Activated T-helper 2 cell treated with anti-CD3 and anti-CD28 coated beads, Interferon-gamma antibody, Interleukin-2, Interleukin-4, amounts not matched to agents 10 μg/mL and 5 μg/mL and 100 μg/mL, durations not matched to agents 14 hours and 24 hours and 36 hours (primary cell): Measurements from ENCODE around the gene SLC51A. TPM values are rescaled to one million over a fixed set of nuclear protein-coding genes. Genes with fewer than 3 reads are reported as not detected.
"Not testable (repeated sequence)": the region's sequence is repeated elsewhere in the genome, so short reads cannot be mapped to it uniquely, and the experiment has no call there.

ENCODE experiments used
- DNase-seq: peaks from one replicate; pipeline ENCODE4 v3.0.0; 2021; ENCODE audit warnings: low spot score
- H3K27ac Mint-ChIP-seq: one replicate; pipeline ENCODE4 v1.8.0; 2021; ENCODE audit warnings: mixed read lengths
- H3K27me3 Mint-ChIP-seq: one replicate; pipeline ENCODE4 v1.8.0; 2021; ENCODE audit warnings: low read depth, mixed read lengths
- H3K36me3 Mint-ChIP-seq: one replicate; pipeline ENCODE4 v1.8.0; 2021; ENCODE audit warnings: low read depth, mixed read lengths
- H3K4me1 Mint-ChIP-seq: one replicate; pipeline ENCODE4 v1.8.0; 2021; ENCODE audit warnings: low read depth, mixed read lengths
- H3K4me3 Mint-ChIP-seq: one replicate; pipeline ENCODE4 v1.8.0; 2021; ENCODE audit warnings: low read depth, mild to moderate bottlenecking, moderate library complexity, mixed read lengths
- H3K9me3 Mint-ChIP-seq: one replicate; pipeline ENCODE4 v1.8.0; 2021; ENCODE audit warnings: mixed read lengths
- intact Hi-C: fragments of 100-400 bp; cut with micrococcal nuclease; formaldehyde crosslinking; loops from one replicate; pipeline ENCODE4 v1.15.1; 2023
- total RNA-seq: library from RNA; stranded (reverse); gene quantifications from 2 replicates; pipeline ENCODE4 v1.2.3, GENCODE V29; 2022

The SLC51A gene
- total RNA-seq, 1 donor from 2014 or later = not detected

GRCh38 chr3:196209944-196210672 is 6.2 kb upstream of the SLC51A start:
- H3K9me3 Mint-ChIP-seq, H3K36me3 Mint-ChIP-seq, DNase-seq, H3K4me1 Mint-ChIP-seq, H3K27me3 Mint-ChIP-seq, H3K27ac Mint-ChIP-seq, H3K4me3 Mint-ChIP-seq: not testable (repeated sequence)
- intact Hi-C loops = loop anchor here (10.0 kb wide), 1 partner anchor 355 kb away; no protein-coding TSS in a partner anchor

DNA sequence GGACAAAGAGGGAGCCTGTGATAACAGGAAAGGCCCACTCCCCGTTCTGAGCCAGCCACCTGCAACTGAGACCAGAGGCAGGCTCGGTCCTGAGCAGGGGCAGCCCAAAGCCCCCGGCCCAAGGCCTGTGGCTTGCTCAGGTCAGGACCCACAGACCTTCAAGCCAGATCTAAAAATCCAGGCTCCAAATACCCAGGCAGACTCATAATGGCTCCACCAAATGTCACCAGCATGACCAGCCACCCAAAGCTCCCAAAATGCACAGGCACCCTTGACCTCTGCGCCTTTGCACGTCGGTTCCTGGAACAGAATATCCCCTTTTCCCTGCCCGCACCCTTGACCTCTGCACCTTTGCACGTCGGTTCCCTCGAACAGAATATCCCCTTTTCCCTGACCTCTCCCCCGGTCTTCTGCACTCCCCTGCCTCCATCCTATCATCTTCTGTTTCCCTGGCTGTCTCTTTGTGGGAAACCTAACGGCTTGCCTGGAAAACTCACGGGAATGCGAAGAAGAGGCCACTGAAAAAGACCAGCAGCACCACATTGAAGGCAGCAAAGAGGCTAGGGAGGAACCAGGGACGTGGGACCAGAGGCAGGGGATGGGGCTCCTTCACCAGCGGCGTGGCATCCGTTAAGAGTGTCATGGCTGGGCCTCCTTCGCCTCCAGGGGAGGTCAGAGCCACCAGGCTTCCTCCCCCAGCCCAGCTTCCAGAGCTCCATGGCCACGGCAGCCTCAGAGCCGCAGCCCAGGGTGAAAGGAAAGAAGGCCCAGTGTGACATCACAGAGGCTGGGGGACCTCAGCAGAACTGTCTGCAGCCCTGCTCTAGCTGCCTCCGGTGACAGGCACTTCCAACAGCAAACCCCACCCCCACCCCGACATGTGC is 5.4 kb upstream of the SLC51A start, which contains the start of gene ZDHHC19:
Gene ZDHHC19, minus strand, starts transcription at position 728 of the 884 bp plus-strand sequence. Its CDS starts 85 bp downstream, at position 643.
- Mint-ChIP-seq H3K4me3 (no peak within 1 kb of the TSS), H3K27me3 (peaks cover 6% of the 10 kb centered on the region), H3K36me3 (no peaks in the 10 kb centered on the region), H3K27ac (no peak within 1 kb of the TSS), H3K4me1 (no peaks in the 10 kb centered on the region), H3K9me3 (no peaks in the 10 kb centered on the region)
- intact Hi-C loops = no loop called here
- DNase-seq = no peak

DNA sequence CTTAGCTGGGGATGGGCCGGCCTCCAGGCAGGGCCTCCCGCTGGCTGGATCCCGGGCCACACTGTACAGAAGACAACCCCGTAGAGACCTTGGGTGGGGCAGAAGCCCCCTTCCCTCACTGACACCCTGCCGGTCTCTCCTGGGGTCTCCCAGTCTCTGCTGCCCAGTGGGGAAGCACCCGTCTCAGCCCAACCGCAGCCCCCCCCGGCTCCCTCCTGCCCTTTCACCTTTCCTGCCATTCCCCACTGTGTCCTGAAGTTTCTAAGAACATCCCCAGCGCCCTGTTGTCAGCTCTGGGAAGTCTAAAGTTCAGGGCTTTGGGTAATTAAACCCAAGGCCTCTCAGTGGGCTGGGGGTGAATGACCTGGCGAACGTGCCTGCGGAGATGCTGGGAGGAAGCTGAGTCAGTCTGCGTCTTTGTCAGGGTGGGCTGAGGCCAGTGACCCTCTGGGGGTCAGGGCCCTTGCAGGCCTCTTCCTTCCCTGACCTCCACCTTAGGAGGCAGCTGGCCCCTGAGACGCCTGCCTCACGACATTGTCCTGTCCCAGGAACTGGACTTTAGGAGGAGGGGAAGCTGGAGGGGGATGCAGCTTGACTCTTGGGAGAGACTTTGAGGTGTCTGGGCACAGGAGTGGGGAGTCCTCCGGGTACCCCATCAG is 1.4 kb upstream of the SLC51A start:
- no peak for DNase-seq
- Mint-ChIP-seq H3K4me1 (peaks cover 10% of the 10 kb centered on the region), H3K4me3 (no peak overlapping the region), H3K36me3 (no peaks in the 10 kb centered on the region), H3K27me3 (no peaks in the 10 kb centered on the region), H3K27ac (no peak overlapping the region), H3K9me3 (no peaks in the 10 kb centered on the region)
- intact Hi-C loops = no loop called here

- H3K9me3 Mint-ChIP-seq = no peaks in the 10 kb centered on the region
- peaks cover 12% of the 10 kb centered on the region for H3K4me1 Mint-ChIP-seq
- no peaks in the 10 kb centered on the region for H3K36me3 Mint-ChIP-seq
- DNase-seq = no peak
- no peak overlapping the region for H3K27ac Mint-ChIP-seq
- intact Hi-C loops = no loop called here
- H3K27me3 Mint-ChIP-seq = no peaks in the 10 kb centered on the region
- no peak overlapping the region for H3K4me3 Mint-ChIP-seq
Observed at GRCh38 chr3:196215493-196216020, 777 bp upstream of the SLC51A start.

DNA sequence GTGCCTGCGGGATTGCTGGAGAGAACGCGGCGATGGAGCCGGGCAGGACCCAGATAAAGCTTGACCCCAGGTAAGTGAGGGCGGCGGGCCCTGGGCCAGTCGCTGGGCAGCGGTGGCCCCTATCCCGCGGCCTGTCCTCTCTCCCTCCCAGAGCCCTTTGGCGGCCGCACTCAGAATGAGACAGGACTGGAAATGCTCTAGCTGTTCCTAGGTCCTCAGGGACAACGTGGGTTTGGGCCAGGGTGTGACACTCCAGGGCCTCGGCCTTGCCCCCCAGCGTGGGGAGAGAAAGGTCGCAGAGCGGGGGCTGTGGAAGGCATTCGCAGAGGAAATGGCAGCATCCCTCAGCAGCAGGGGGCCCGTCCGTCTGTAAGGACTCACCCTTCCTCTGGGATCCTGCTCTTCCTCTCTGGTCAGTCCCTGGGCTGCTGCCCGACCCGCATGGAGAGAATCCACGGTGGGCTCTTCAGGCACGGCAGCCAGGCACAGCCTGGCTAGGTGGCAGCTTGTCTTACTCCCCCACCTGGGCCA is 412 bp downstream of the SLC51A start:
- Mint-ChIP-seq H3K4me1 (peaks cover 12% of the 10 kb centered on the region), H3K36me3 (no peaks in the 10 kb centered on the region), H3K27me3 (no peaks in the 10 kb centered on the region), H3K4me3 (no peak overlapping the region), H3K9me3 (no peaks in the 10 kb centered on the region), H3K27ac (no peak overlapping the region)
- DNase-seq = no peak
- intact Hi-C loops = no loop called here

DNA sequence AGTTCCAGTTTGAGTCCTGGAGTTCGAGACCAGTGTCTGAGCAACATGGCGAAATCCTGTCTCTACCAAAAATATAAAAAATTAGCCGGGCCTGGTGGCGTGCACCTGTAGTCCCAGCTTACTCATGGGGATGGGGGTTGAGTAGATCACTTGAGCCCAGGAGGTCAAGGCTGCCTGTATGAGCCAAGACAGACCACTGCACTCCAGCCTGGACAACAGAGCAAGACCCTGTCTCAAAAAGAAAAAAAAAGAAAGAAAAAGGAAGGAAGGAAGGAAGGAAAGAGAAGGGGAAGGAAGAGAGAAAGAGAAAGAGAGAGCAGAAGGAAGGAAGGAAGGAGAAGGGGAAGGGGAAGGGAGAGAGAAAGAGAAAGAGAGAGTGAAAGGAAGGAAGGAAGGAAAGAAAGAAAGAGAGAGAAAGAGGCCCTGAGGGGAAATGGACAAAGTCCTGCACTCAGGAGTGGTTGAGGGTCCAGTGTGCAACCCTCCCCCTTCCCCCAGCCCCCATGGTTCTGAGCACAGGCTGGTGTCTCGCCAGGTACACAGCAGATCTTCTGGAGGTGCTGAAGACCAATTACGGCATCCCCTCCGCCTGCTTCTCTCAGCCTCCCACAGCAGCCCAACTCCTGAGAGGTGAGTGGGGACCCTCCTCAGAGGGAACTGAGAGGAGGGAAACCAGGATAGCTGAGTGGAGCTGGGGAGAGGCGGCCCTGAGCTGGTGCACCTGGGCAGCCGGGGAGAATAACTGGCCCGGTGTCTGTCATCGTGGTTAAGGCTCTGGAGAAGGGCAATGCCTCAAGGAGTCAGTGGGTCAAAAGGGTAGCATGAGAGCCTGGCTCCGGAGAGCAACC is 1.2 kb downstream of the SLC51A start:
- peaks cover 12% of the 10 kb centered on the region for H3K4me1 Mint-ChIP-seq
- H3K9me3 Mint-ChIP-seq = no peaks in the 10 kb centered on the region
- peak overlapping the region; percentile 7 for H3K27ac Mint-ChIP-seq
- H3K27me3 Mint-ChIP-seq = no peaks in the 10 kb centered on the region
- peak overlapping the region; percentile 1 for H3K4me3 Mint-ChIP-seq
- no peaks in the 10 kb centered on the region for H3K36me3 Mint-ChIP-seq
- no peak for DNase-seq
- intact Hi-C loops = no loop called here

DNA sequence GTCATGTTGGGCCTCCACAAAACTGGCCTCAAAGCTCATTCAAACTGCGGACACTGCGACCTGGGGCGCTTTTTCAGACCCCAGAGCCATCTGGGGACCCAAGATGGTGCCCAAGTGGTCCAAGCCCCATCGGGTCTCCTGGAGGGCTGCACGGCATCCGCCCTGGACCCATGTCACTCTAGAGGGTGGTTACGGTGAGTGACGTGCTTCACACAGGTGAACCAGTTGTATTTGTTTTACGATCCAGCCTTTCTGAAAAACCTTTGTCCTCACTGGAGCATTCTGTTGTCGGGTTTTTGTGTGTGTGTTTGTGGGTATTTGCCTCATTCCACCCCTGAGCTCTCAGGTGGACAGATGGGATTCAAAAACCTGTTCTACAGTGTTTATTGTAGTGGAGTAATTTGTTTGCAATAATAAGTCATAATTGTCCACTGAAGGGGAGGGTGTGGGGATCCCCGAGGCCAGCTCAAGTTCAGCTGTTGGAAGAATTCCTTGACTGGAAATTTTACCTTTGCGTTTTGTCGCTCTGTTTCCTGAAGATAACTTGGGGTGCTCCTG is 1.9 kb downstream of the SLC51A start:
- peaks cover 4% of the 10 kb centered on the region for H3K27me3 Mint-ChIP-seq
- DNase-seq = no peak
- H3K36me3 Mint-ChIP-seq = no peaks in the 10 kb centered on the region
- H3K27ac Mint-ChIP-seq = no peak overlapping the region
- H3K4me3 Mint-ChIP-seq = no peak overlapping the region
- intact Hi-C loops = no loop called here
- peaks cover 12% of the 10 kb centered on the region for H3K4me1 Mint-ChIP-seq
- H3K9me3 Mint-ChIP-seq = no peaks in the 10 kb centered on the region

GRCh38 chr3:196219194-196219969 is 3.0 kb downstream of the SLC51A start:
- Mint-ChIP-seq H3K36me3 (no peaks in the 10 kb centered on the region), H3K27me3 (peaks cover 5% of the 10 kb centered on the region), H3K4me3 (peak overlapping the region; percentile 59), H3K9me3 (no peaks in the 10 kb centered on the region), H3K4me1 (peaks cover 12% of the 10 kb centered on the region), H3K27ac (peak overlapping the region; percentile 75)
- DNase-seq = peak; percentile 64
- intact Hi-C loops = loop anchor here (1.0 kb wide), 1 partner anchor 37 kb away; no protein-coding TSS in a partner anchor

- H3K27ac Mint-ChIP-seq = no peak overlapping the region
- no peaks in the 10 kb centered on the region for H3K36me3 Mint-ChIP-seq
- no peak for DNase-seq
- intact Hi-C loops = loop anchor here (1.0 kb wide), 1 partner anchor 38 kb away; no protein-coding TSS in a partner anchor
- H3K27me3 Mint-ChIP-seq = peaks cover 5% of the 10 kb centered on the region
- H3K4me1 Mint-ChIP-seq = peaks cover 12% of the 10 kb centered on the region
- no peak overlapping the region for H3K4me3 Mint-ChIP-seq
- no peaks in the 10 kb centered on the region for H3K9me3 Mint-ChIP-seq
Observed at GRCh38 chr3:196219970-196220311, 3.6 kb downstream of the SLC51A start.

DNA sequence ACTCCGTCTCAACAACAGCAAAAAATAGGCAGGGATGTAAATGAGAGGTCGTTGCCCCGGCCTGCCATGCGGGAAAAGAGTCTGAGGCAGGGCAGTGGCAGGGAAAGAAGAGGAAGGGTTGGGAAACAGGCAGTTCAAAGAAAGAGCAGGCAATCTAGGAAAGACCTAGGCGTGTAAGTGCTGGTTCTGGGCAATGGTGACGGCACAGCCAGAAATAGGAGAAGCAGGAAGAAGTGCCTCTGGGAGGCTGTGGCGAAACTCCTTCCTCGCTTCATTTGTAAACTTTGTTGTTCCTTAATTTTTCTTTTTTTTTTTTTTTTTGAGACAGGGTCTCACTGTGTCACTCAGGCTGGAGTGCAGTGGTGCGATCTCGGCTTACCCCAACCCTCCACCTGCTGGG is 4.3 kb downstream of the SLC51A start:
- H3K27ac Mint-ChIP-seq = no peak overlapping the region
- intact Hi-C loops = no loop called here

DNA sequence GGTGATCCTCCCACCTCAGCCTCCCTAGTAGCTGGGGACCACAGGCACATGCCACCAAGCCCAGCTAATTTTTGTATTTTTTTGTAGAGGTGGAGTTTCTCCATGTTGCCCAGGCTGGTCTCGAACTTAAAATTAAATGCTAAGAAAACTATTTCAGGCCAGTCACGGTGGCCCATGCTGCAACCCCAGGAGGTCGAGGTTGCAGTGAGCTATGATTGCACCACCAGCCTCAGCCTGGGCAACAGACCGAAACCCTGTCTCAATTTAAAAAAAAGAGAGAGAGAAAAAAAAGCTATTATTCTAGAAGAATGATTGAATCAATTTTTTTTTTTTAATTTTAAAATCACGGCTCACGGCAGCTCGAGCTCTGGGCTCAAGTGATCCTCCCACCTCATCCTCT is 4.7 kb downstream of the SLC51A start:
- Mint-ChIP-seq H3K27ac (no peak overlapping the region), H3K36me3 (no peaks in the 10 kb centered on the region), H3K9me3 (no peaks in the 10 kb centered on the region), H3K27me3 (peaks cover 5% of the 10 kb centered on the region), H3K4me1 (peaks cover 12% of the 10 kb centered on the region), H3K4me3 (no peak overlapping the region)
- intact Hi-C loops = no loop called here
- no peak for DNase-seq

More for the DNA sequence above, 4.3 kb downstream of the SLC51A start:
- DNase-seq = no peak
- Mint-ChIP-seq H3K4me1 (peaks cover 12% of the 10 kb centered on the region), H3K27me3 (peaks cover 5% of the 10 kb centered on the region), H3K36me3 (no peaks in the 10 kb centered on the region), H3K4me3 (no peak overlapping the region), H3K9me3 (no peaks in the 10 kb centered on the region)
